ENCODE results near the gene CCNQ.

DNA sequence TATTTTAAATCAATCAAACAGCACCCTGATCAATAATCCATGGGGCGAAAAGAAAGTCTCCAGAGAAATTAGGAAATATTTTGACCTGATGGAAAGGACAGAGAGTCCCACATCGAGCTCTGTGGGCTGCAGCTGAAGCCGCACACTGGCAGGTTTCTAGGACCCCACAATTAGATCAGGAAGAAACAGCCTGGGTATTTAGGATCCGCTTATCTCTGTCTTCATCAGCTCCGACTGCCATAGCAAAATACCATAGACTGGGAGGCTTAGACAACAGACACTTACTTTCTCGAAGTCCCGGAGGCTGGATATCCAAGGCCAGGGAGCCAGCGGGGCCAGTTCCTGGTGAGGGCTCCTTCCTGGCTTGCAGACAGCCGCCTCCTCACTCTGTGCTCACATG is 36.4 kb downstream of the CCNQ start:
- TF ChIP-seq CTCF (IDR thresholded peaks at IDR 0.05), result no peak
- no peak for TF ChIP-seq POLR2A (IDR thresholded peaks at IDR 0.05)
